Measurements from ENCODE around the gene RIOK2. TPM values are rescaled to one million over a fixed set of nuclear protein-coding genes. Genes with fewer than 3 reads are reported as not detected.
"Not testable (repeated sequence)": the region's sequence is repeated elsewhere in the genome, so short reads cannot be mapped to it uniquely, and the experiment has no call there.

Gene RIOK2
- total RNA-seq, 2 experiments from 2014 or later: 22.7 to 25.2 TPM

GRCh38 chr5:97163360-97163764 lies 19.7 kb downstream of the RIOK2 start:
- peaks cover 4% of the 10 kb centered on the region for H3K9me3 Mint-ChIP-seq

DNA sequence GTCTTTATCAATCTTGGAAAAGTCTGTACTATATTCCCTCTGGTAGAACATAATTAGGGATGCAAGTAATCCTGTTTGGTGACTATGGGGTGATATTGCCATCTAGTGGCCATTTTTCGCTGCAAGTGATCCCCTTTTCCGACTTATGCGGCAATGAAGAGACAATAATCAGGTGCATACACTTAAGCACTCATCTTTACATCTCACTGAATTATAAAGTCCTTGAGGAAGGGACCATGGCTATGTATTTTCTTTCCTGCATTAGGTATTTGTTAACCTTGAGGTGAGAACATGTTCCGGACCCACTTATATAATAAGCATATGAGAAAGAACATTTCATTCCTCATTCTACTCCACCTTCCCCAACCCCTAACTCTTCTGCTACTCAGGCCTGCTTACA lies 21.0 kb downstream of the RIOK2 start:
- no peak overlapping the region for H3K27ac Mint-ChIP-seq
- peaks cover under 1% of the 10 kb centered on the region for H3K27me3 Mint-ChIP-seq
- ChIA-PET CTCF (interaction anchor here (0.6 to 3.4 kb wide), 10 partner anchors 14 to 817 kb away, joined by 3 to 15 read pairs (median 5); partner anchors contain the start of genes ERAP1 and LIX1), POLR2A (no interaction called here)
- H3K36me3 Mint-ChIP-seq (ENCODE audit: low read depth): peaks cover 43% of the 10 kb centered on the region
- H3K4me3 Mint-ChIP-seq: no peak overlapping the region
- DNase-seq: peak; percentile 71
- peaks cover 15% of the 10 kb centered on the region for H3K4me1 Mint-ChIP-seq
- H3K9me3 Mint-ChIP-seq: peaks cover 17% of the 10 kb centered on the region

More at GRCh38 chr5:97163360-97163764, 19.7 kb downstream of the RIOK2 start:
- DNase-seq: no peak
- POLR2A ChIA-PET: no interaction called here
- Mint-ChIP-seq H3K27me3 (no peaks in the 10 kb centered on the region), H3K4me1 (peaks cover 23% of the 10 kb centered on the region), H3K36me3 (ENCODE audit: low read depth) (peaks cover 35% of the 10 kb centered on the region), H3K27ac (no peak overlapping the region), H3K4me3 (no peak overlapping the region)
- CTCF ChIA-PET: interaction anchor here (0.8 to 3.4 kb wide), 4 partner anchors 14 to 410 kb away, joined by 3 to 15 read pairs (median 3); no protein-coding TSS in a partner anchor

GRCh38 chr5:97157689-97158088 lies 25.4 kb downstream of the RIOK2 start:
- Mint-ChIP-seq H3K36me3 (ENCODE audit: low read depth) (peaks cover 34% of the 10 kb centered on the region), H3K27me3 (peaks cover 9% of the 10 kb centered on the region), H3K27ac (no peak overlapping the region), H3K9me3 (peaks cover 27% of the 10 kb centered on the region), H3K4me1 (peaks cover 2% of the 10 kb centered on the region), H3K4me3 (no peak overlapping the region)
- no peak for DNase-seq
- ChIA-PET CTCF (interaction anchor here (0.9 to 2.4 kb wide), 4 partner anchors 10 to 406 kb away, joined by 3 to 8 read pairs (median 3); no protein-coding TSS in a partner anchor), POLR2A (no interaction called here)

- ChIA-PET CTCF (interaction anchor here (0.6 to 1.6 kb wide), 3 partner anchors 9 to 1333 kb away, joined by 3 to 6 read pairs (median 3); partner anchors contain the start of gene LIX1), POLR2A (interaction anchor here (0.7 kb wide), 1 partner anchor 1872 kb away, joined by 3 read pairs; no protein-coding TSS in a partner anchor)
- H3K4me3 Mint-ChIP-seq: no peak overlapping the region
- no peaks in the 10 kb centered on the region for H3K36me3 Mint-ChIP-seq (ENCODE audit: low read depth)
- peaks cover 5% of the 10 kb centered on the region for H3K9me3 Mint-ChIP-seq
- no peak for DNase-seq
- H3K27me3 Mint-ChIP-seq: peaks cover 7% of the 10 kb centered on the region
- H3K4me1 Mint-ChIP-seq: no peaks in the 10 kb centered on the region
- no peak overlapping the region for H3K27ac Mint-ChIP-seq
These were observed 31.7 kb downstream of the RIOK2 start for GRCh38 chr5:97151370-97151769.

DNA sequence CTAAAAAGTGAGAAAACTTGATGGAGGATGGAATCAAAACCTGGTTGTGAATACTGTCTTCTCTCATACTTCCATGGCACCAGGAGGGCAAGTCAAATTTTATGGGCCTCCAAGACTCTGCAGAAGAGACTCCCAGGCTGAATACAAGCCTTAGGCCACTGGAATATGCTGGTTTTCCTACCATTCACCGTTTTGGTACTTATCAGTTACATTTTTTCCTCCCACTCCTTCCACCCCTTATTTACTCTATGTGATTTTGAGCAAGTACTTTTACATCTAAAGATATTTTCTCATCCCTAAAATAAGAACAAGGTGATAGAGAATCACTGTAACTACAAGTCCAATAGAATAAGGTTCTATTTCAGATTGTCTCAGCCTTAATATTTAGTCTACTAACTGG lies 32.6 kb downstream of the RIOK2 start:
- no peaks in the 10 kb centered on the region for H3K4me1 Mint-ChIP-seq
- no peak overlapping the region for H3K27ac Mint-ChIP-seq
- ChIA-PET CTCF (no interaction called here), POLR2A (no interaction called here)
- peaks cover 5% of the 10 kb centered on the region for H3K27me3 Mint-ChIP-seq
- no peaks in the 10 kb centered on the region for H3K36me3 Mint-ChIP-seq (ENCODE audit: low read depth)
- peaks cover 3% of the 10 kb centered on the region for H3K9me3 Mint-ChIP-seq
- no peak overlapping the region for H3K4me3 Mint-ChIP-seq
- DNase-seq: no peak

DNA sequence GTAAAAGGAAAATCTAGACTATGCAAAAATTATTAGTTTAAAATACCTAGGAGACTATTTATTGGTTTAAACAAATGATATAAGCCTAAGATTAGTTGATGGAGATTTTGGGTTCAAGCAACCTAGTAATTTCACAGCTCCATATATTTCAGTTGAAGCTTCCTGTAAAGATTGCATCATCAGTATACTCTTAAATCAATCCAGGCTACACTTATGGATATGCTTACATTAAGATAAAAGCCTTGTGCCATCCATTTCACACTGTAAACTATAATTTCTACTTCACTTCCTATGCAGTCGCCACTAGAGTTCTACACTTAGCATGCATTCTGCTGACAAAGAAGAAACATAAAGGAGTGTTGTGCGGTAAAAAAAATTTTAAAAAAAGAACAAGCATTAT lies 33.3 kb downstream of the RIOK2 start:
- H3K4me3 Mint-ChIP-seq: no peak overlapping the region
- POLR2A ChIA-PET: interaction anchor here (0.7 kb wide), 1 partner anchor 15 kb away, joined by 4 read pairs; no protein-coding TSS in a partner anchor
- CTCF ChIA-PET: interaction anchor here (1.2 to 2.5 kb wide), 2 partner anchors 12 to 344 kb away, joined by 3 to 15 read pairs; no protein-coding TSS in a partner anchor

GRCh38 chr5:97148288-97148687 lies 34.8 kb downstream of the RIOK2 start:
- POLR2A ChIA-PET: interaction anchor here (0.6 kb wide), 1 partner anchor 378 kb away, joined by 3 read pairs; no protein-coding TSS in a partner anchor

More for the DNA sequence above, 33.3 kb downstream of the RIOK2 start:
- peaks cover 3% of the 10 kb centered on the region for H3K27me3 Mint-ChIP-seq
- H3K9me3 Mint-ChIP-seq: peaks cover 3% of the 10 kb centered on the region
- H3K36me3 Mint-ChIP-seq (ENCODE audit: low read depth): no peaks in the 10 kb centered on the region
- no peak overlapping the region for H3K27ac Mint-ChIP-seq
- no peak for DNase-seq
- H3K4me1 Mint-ChIP-seq: no peaks in the 10 kb centered on the region

DNA sequence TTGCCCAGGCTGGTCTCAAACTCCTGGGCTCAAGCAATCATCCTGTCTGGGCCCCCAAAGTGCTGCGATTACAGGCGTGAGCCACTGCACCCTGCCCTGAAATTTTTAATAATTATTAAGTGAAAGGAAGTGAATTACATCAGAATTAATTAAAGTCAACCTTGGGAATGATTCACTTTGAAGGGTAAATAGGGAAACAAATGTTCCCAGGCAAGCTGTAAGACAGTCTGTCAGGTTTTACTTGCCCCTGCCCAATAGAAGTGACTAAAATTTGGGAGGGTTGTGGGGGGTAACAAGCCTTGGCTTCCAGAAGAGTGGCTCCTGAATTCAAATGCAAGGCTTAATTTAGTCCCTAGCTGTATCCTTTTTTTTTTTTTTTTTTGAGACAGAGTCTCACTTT lies 39.3 kb downstream of the RIOK2 start:
- Mint-ChIP-seq H3K4me1 (peaks cover 2% of the 10 kb centered on the region), H3K36me3 (ENCODE audit: low read depth) (no peaks in the 10 kb centered on the region), H3K4me3 (no peak overlapping the region), H3K9me3 (no peaks in the 10 kb centered on the region), H3K27ac (no peak overlapping the region), H3K27me3 (peaks cover 16% of the 10 kb centered on the region)
- POLR2A ChIA-PET: no interaction called here
- CTCF ChIA-PET: interaction anchor here (1.2 to 2.0 kb wide), 2 partner anchors 17 to 277 kb away, joined by 3 to 11 read pairs; no protein-coding TSS in a partner anchor
- DNase-seq: no peak

More at GRCh38 chr5:97148288-97148687, 34.8 kb downstream of the RIOK2 start:
- DNase-seq: no peak
- Mint-ChIP-seq H3K4me1 (no peaks in the 10 kb centered on the region), H3K27me3 (no peaks in the 10 kb centered on the region), H3K36me3 (ENCODE audit: low read depth) (no peaks in the 10 kb centered on the region), H3K4me3 (no peak overlapping the region), H3K9me3 (no peaks in the 10 kb centered on the region), H3K27ac (no peak overlapping the region)
- CTCF ChIA-PET: interaction anchor here (1.3 to 2.5 kb wide), 2 partner anchors 10 to 13 kb away, joined by 3 to 15 read pairs; no protein-coding TSS in a partner anchor

DNA sequence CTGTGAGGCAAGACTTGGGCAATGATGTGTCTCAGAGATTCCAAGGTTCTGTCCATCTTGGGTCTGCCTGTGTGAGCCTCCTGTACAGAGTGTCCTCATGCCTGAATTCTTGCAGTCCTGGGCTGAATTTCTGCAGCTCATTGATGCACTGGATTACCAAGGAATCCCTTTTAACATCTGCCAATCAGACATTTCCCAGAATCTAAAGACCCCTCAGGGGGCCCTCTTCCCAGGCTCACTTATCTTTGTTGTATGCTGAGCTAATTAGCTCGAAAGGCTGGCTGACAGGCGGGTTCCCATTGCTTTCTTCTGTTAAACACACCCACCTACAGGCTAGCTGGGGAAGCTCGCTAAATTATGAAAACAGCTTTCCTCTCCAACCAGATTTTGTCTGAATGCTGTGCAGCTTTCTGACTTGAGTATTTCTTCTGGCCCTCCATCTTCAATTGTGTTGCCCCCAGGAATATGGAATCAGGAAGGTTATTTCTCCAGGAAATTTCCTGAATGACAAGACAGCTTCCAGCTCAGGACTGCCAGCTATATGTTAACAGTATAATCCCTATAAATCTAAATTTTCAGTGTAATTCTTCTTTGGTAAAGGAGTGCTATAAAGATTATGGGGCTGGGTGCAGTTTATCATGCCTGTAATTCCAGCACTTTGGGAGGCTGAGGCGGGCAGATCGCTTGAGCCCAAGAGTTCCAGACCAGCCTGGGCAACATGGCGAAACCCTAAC lies 40.4 kb downstream of the RIOK2 start, which contains the start of gene LIX1:
TSS of gene LIX1 (minus strand) at position 91 of the 734 bp plus-strand sequence. CDS start at position 56, 35 bp downstream.
- ChIA-PET CTCF (interaction anchor here (0.6 to 2.0 kb wide), 12 partner anchors 9 to 1425 kb away, joined by 3 to 11 read pairs (median 3); partner anchors contain the start of gene ERAP2), POLR2A (no interaction called here)
- H3K36me3 Mint-ChIP-seq (ENCODE audit: low read depth): no peaks in the 10 kb centered on the region
- peaks cover 20% of the 10 kb centered on the region for H3K27me3 Mint-ChIP-seq
- peaks cover 2% of the 10 kb centered on the region for H3K4me1 Mint-ChIP-seq
- no peaks in the 10 kb centered on the region for H3K9me3 Mint-ChIP-seq
- peak; percentile 57 for DNase-seq
- no peak within 1 kb of the TSS for H3K4me3 Mint-ChIP-seq
- H3K27ac Mint-ChIP-seq: no peak within 1 kb of the TSS

GRCh38 chr5:97141539-97141938 lies 41.5 kb downstream of the RIOK2 start:
- no peak overlapping the region for H3K27ac Mint-ChIP-seq
- POLR2A ChIA-PET: no interaction called here
- DNase-seq: no peak
- H3K4me3 Mint-ChIP-seq: no peak overlapping the region
- H3K27me3 Mint-ChIP-seq: peaks cover 21% of the 10 kb centered on the region
- CTCF ChIA-PET: interaction anchor here (0.7 to 1.8 kb wide), 5 partner anchors 11 to 273 kb away, joined by 3 to 5 read pairs (median 4); no protein-coding TSS in a partner anchor
- no peaks in the 10 kb centered on the region for H3K9me3 Mint-ChIP-seq
- H3K36me3 Mint-ChIP-seq (ENCODE audit: low read depth): no peaks in the 10 kb centered on the region
- H3K4me1 Mint-ChIP-seq: peaks cover 2% of the 10 kb centered on the region

DNA sequence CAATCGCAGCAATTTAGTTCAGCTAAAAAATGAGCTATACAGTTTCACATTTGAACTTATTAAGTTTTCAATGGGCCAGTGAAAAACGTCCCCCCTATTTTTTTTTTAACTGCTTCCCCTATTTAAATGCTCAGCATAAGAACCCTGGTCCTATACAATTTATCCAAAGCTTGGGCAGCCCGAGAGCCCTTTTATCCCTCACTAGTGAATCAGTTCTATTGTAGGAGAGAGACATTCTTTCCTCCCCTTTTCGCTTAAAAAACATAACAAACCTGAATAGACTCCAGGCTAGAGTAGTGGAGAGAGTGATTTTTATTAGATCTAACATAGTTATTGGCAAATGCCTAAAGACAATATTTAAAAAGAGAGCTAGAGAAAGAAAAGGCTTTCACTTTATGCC lies 42.0 kb downstream of the RIOK2 start:
- POLR2A ChIA-PET: no interaction called here
- H3K4me3 Mint-ChIP-seq: no peak overlapping the region
- no peaks in the 10 kb centered on the region for H3K9me3 Mint-ChIP-seq

DNA sequence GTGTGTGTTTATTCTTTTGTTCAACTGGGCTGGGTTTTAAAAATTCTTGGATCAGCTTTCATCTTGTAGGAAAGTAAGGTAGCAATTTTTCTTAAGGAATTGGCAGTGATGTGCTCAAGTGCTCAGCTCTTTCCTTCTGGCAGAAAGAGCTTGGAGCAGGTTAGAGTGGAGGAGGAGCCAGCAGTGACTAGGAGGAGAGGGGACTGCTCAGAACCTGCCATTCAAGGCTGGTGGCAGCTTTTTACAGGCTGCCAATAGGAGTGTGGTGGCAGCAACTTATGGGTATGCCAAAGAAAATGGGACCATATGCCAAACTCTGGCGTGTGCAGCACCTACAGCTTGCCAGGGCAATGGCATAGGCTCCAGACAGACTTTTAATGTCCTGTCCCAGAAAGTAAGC lies 42.8 kb downstream of the RIOK2 start:
- DNase-seq; POLR2A ChIA-PET; H3K9me3 Mint-ChIP-seq; H3K4me1 Mint-ChIP-seq; H3K4me3 Mint-ChIP-seq; H3K36me3 Mint-ChIP-seq (ENCODE audit: low read depth): not testable (repeated sequence)
- CTCF ChIA-PET: interaction anchor here (1.0 kb wide), 1 partner anchor 271 kb away, joined by 3 read pairs; no protein-coding TSS in a partner anchor
- peaks cover 21% of the 10 kb centered on the region for H3K27me3 Mint-ChIP-seq
- peak overlapping the region; percentile 67 for H3K27ac Mint-ChIP-seq

More for the DNA sequence above, 42.0 kb downstream of the RIOK2 start:
- Mint-ChIP-seq H3K27me3 (peaks cover 21% of the 10 kb centered on the region), H3K36me3 (ENCODE audit: low read depth) (no peaks in the 10 kb centered on the region), H3K4me1 (peaks cover 2% of the 10 kb centered on the region), H3K27ac (no peak overlapping the region)
- no peak for DNase-seq
- CTCF ChIA-PET: interaction anchor here (0.9 to 1.8 kb wide), 4 partner anchors 10 to 272 kb away, joined by 3 to 5 read pairs (median 4); no protein-coding TSS in a partner anchor

- peaks cover 21% of the 10 kb centered on the region for H3K27me3 Mint-ChIP-seq
- H3K9me3 Mint-ChIP-seq: no peaks in the 10 kb centered on the region
- no peak overlapping the region for H3K27ac Mint-ChIP-seq
- H3K4me1 Mint-ChIP-seq: peaks cover 13% of the 10 kb centered on the region
- H3K4me3 Mint-ChIP-seq: no peak overlapping the region
- no peak for DNase-seq
- POLR2A ChIA-PET: no interaction called here
- no peaks in the 10 kb centered on the region for H3K36me3 Mint-ChIP-seq (ENCODE audit: low read depth)
- CTCF ChIA-PET: interaction anchor here (0.7 kb wide), 1 partner anchor 47 kb away, joined by 3 read pairs; no protein-coding TSS in a partner anchor
These were observed 46.6 kb downstream of the RIOK2 start for GRCh38 chr5:97136475-97136874.

Measured in activated CD4-positive, alpha-beta T cell treated with anti-CD3 and anti-CD28 coated beads, Interleukin-2, amount 10 ng/mL, durations not matched to agents 7 days and 5 days (primary cell).